ENCODE data around the gene UGT2B17.

- TF ChIP-seq POLR2A (IDR thresholded peaks at IDR 0.05) (no peak), CTCF (IDR thresholded peaks at IDR 0.05) (no peak)
Observed at GRCh38 chr4:68589790-68590189, 13.7 kb upstream of the UGT2B17 start.
